Fibroblast of skin of right quadriceps (primary cell): ENCODE results near the gene UPP2.

Experiments
- DNase-seq: peaks from one replicate; pipeline ENCODE4 v3.0.0-alpha.2; 2013

The UPP2 gene

DNA sequence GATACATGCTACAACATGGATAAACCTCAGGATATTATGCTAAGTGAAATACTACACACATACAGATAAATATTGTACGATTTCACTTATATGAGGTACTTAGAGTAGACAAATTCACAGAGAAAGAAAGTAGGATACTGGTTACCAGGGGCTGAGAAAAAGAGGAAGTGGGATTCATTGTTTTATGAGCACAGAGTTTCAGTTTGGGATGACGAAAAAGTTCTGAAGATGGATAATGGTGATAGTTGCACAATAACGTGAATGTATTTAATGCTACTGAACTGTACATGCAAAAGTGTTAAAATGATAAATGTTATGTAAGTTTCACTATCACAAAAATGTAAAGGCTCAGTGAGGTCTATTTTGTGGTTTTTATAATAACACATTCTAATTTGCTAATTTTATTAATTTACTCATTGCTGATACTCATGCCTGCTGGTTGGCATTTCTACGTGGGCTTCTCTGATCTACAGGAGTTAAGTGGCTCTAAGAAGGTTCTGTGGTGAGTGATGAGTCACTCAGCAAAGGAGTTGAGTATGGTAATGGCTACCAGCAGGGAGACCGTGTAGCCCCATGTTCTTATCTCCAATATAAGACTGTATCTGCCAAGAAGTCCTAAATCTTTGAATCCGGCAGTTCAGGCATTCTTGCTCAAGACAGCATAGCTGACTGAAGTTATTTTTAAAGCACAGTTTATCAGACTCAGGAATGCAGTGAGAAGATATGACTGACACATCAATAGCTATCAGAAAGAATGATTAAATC lies 41.1 kb downstream of the UPP2 start:
- DNase-seq, result no peak

DNA sequence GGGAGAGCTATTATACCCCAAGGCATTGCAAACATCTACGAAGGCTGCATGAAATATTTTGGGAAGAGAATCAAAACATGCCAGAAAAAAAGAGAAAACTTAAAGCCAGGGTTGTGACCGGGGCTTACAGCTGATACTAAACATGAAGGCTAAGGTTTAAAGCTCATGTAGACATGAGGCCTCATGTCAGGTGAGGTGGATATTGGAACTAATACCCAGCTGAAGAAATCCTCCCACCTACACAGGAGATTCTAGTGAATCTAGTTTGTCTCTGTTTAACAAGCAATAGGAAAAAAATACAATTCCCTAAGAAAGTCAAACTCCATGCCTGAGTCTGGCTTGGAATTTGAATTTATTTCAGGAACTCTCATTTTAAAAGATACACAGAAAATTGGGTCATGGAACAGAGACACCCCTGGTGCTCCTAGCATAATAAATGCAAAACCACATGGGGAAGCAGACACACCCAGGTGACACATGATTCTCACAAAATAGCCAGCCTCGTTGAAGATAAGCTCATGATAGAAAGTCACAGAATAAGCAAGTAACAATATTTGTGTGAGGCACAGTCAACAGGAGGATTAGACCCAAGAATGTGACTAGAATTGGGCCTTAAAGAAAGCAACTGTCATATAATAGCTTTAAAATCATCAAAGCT lies 42.2 kb downstream of the UPP2 start:
- no peak for DNase-seq

DNA sequence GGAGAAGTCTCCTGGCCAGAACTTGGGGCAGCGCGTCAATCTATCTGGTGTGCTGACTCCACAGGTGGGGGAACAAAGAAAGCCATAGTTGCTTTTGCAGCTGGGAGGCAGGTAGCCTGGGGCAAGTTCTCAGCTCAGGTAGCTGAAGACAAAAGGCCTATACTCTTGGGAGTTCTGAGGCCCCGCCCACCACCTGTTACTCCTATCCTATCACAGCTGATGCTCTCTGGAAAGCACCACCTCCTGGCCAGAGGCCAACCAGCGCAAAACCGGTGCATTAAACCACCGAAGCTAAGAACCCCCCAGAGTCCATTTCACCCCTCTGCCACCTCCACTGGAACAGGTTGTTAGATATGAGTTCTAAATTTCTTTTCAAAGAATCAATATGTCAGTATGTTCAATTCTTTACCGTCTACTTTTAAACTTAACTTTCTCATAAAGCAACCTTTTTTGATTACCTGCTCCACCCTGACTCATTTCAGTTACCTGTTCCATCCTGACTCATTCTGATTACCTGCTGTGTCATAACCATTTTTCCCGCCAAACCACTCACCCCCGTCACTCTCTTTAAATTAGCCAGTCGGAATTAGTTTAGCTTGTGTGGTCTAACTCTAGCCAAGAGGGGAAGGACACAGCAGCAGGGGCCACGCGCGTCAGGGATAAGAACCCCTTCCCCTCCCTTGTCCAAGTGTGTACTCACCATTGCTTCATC lies 43.4 kb downstream of the UPP2 start:
- DNase-seq, result no peak

DNA sequence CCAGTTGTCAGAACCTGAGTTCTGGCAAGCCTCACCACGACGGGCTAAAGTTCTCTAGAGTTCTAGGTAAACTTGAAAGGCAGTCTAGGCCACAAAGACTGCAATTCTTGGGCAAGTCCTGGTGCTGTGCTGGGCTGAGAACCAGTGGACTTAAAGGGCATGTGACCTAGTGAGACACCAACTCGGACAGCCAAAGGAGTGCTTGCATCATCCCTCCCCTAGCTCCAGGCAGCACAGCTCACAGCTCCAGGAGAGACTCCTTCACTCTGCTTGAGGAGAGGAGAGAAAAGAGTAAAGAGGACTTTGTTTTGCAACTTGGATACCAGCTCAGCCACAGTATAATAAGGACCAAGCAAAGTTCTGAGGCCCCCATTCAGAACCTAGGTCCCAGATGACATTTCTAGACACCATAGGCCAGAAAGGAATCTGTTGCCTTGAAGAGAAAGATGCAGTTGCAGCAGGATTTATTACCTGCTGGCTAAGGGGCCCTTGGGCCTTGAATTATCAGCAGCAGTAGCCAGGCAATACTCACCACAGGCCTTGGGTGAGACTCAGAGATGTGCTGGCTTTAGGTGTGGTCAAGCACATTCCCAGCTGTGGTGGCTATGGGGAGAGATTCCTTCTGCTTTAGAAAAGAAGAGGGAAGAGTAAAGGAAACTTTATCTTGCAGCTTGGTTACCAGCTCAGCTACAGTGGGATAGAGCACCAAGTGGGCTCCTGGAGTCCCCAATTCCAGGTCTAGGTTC lies 51.8 kb downstream of the UPP2 start:
- DNase-seq, result no peak

DNA sequence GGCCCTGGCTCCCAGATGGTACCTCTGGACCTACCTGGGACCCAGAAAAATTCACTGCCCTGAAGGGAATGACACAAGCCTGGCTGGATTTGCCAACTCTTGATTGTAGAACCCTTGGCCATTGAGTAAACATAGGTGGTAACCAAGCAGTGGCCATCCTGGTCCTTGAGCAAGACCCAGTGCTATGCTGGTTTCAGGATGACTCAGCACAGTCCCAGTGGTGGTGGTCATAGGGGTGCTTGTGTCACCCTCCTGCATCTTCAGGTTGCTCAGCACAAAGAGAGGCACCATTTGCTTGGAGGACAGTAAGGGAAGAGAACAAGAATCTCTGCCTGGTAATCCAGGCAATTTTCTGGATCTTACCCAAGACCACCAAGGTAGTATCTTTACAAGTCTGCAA lies 52.9 kb downstream of the UPP2 start:
- no peak for DNase-seq

DNA sequence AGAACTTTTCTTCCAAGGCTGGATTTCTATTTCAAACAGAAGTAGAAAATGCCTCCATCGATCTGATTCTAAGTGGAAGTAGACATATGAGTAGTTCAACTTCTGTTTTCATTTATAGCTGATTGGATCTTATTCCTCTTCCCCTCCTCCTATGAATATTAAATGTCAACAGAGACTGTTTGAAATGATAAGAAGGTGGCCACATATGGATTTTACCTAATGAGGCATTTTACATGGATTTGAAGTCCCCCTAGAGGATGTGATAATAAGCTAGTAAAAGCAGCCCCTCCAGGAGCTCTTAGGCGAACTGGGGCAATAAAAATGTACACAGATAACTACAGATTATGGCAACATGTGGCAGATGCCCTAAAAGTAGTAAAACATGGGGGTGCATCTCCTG lies 71.0 kb downstream of the UPP2 start:
- no peak for DNase-seq

DNA sequence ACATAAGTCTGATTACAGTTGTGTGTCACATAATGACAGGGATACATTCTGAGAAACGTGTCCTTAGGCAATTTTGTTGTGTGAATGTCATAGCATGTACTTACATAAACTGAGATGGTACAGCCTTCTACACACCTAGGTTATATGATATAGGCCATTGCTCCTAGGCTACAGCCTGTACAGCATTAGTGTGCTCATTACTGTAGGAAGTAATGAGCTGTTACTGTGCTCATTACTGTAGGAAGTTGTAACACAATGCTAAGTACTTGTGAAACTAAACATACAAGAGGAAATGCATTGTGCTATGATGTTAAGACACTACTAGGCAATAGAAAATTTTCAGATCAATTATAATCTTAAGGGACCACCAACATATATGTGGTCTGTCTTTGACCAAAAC lies 72.8 kb downstream of the UPP2 start:
- no peak for DNase-seq

DNA sequence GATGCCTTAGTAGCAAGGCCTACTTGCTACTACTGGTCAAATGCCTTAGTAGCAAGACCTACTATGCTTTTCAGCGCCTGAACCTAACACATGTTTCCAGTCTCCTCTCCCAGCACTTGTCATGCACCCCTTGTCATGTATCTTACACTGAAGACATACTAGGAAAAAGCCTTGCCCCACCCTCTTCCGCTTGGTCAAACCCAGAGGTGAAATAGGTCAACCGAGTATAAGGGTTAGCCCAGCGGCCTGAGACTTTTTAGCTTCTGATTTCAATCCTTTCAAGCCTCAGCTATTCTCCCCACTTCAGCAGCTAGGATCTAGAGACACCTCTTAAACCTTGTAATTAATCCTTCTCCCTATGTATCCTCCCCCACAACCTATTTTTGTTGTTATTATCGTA lies 73.3 kb downstream of the UPP2 start:
- no peak for DNase-seq

DNA sequence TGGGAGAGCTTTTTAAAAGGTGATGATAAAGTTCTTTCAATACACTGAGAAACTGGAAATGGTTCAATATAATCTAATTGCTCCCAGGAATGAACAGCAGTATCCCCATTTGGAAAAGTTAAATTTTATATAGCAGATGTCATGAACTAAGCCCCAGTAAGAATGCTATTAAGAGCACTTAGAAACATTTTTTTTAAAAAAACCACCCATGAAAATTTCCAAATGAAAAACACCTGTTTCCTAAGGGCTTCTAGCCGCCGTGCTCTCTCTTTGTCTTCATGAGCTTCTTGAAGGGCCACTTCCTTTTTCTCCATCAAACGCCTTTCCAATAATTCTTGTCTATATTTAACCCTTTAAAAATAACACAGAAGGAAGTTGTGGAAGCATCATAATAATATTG lies 77.0 kb downstream of the UPP2 start:
- DNase-seq, result no peak

DNA sequence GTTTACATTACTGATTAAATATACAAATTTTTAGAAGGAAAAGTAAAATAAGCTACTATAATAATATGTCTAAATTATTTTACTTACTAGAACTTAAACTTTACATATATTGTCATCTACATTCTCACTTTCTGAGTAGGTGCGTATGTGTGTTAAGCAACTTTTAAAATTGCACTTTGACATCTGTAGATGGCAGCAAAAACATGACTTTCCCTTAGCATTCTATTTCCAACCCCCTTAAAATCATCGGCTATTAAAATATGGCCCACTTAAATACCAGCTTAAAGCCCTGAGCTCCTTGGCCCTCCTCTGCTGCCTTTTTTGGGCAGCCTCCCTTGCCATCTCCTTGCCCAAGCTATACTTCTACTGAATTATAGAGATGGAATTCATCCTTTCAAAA lies 78.0 kb downstream of the UPP2 start:
- DNase-seq, result no peak

DNA sequence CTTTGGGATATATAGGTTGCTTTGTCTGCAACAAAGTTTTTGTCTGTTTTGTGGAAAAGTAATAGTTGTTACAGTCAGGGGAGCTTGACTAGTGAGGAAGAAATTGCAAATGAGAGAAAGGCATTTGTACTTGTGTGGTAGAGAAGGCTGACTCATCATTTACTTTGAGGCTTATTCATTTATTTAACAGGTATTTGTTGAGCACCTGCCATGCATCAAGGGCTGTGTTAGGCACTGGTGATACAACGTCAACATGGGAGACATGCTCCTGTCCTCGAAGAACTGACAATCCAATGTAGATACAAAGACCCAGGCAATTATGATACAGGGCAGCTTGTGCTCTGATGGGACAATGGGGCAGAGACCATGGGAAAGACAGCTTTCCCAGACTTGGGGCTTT lies 79.5 kb downstream of the UPP2 start:
- DNase-seq, result no peak

DNA sequence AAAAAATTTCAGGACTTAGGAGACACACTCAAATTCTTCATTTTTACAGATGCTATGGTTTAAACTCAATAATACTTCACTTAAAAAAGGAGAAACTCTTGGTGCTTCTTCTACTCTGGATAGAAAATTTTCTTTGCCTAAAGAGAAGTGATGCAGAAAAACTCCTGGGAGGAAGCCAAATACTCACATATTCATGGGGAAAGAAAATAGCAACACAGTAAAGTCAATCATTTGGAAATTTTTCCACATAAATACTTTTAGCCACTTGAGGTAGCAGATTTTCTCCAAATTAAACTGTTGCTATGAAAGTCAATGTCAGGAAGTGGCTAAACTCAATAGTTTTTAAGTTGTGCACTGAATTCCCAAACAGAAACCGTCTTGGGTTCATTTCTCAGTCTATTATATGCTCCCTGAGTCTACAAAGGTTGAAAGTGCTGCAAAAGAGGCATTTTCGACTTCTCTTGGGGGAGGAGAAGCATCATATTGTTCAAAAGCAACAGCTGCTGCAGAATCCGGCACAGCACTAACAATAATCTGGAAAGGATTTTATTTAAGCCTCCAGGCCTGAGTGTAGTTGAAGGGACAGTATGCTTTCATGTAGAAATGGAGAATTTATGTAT lies 81.1 kb downstream of the UPP2 start:
- no peak for DNase-seq

DNA sequence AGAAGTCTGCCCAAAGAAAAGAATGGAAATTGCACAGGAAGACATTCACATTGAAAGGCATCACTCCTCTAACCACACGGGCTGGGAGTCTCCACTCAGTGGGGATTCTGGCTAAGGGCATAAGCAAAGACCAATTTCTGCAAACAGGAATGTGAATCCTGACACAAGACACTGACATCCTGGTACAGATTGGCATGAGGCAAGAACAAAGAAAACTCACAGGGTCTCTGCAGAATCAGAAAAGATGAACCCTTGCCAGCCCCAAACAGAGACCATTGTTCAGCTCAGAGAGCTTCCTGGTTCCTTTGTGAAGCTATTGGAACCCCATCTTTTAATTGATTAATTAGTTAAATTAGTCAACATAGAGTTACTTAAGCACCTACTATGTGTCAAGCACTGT lies 82.3 kb downstream of the UPP2 start:
- no peak for DNase-seq

DNA sequence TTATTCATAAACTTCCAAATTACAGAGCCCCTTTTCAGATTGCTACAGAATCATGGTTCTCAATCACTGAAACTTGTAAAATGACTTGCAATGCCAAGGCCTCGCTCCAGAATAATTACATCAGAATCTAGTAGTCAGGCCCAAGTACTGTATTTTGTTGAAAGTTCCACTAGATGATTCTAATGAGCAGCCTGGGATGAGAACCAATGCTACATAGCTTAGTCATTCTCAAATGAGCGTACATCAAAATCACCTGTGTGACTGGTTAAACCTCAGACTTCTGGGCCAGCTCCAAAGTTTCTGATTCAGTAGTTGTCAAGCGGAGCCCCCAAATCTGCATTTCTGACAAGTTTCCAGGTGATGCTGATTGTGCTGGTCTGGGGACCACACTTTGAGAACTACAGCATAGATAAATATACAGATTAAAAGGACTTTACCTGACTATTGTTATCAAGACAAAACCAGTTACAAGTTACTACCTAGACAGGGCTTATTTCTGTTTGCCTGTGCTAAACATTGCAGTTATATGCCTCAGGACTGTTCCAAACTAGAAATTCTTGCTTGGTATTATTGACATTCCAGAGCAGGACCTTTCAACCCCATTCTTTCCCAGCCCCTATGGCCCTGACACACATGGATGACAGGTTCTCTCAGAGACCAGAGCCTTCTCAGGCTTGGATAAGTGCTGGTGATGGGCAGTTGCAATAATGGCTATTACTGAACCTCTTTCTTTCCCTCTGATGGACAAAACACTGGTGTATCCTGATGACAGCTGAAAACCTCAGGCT lies 83.1 kb downstream of the UPP2 start:
- DNase-seq, result no peak
